Bronchial epithelial cell (primary cell): Measurements from ENCODE around the gene JAML. TPM values are rescaled to one million over a fixed set of nuclear protein-coding genes. Genes with fewer than 3 reads are reported as not detected.

Experiments used
- DNase-seq: peaks from one replicate; pipeline ENCODE4 v3.0.0-alpha.2; 2010; ENCODE audit warnings: low read depth
- FAIRE-seq: peaks from 2 replicates; lab custom pipeline; 2011; peaks lifted over from hg19 to GRCh38; lab: Jason Lieb, UNC
- H3K27me3 ChIP-seq: 2 replicates; pipeline ENCODE4 v1.5.1; 2011; ENCODE audit warnings: low read length; ENCODE audit not compliant: control insufficient read depth, insufficient read depth
- H3K36me3 ChIP-seq: 2 replicates; pipeline ENCODE4 v1.5.1; 2011; ENCODE audit warnings: low read length; ENCODE audit not compliant: control insufficient read depth, insufficient read depth
- H3K4me3 ChIP-seq: 2 replicates; pipeline ENCODE4 v1.5.1; 2011; ENCODE audit warnings: mild to moderate bottlenecking, low read depth, low read length, control low read depth
- CTCF ChIP-seq: IDR thresholded peaks from 2 replicates; pipeline ENCODE4 v1.5.1; 2011; ENCODE audit warnings: mild to moderate bottlenecking, moderate library complexity, low read length, control low read depth, inconsistent platforms; ENCODE audit not compliant: insufficient read depth, severe bottlenecking
- total RNA-seq: library from RNA; depleted of rRNA; stranded (reverse); fragments of >200 nt; gene quantifications from 2 replicates; pipeline ENCODE4 v1.2.1, GENCODE V29; 2014

JAML gene
- total RNA-seq, 1 donor from 2014 or later: not detected

- no peak for TF ChIP-seq CTCF
- FAIRE-seq (no peak), DNase-seq (no peak)
- no peaks in the 10 kb centered on the region for H3K27me3 ChIP-seq
- H3K4me3 ChIP-seq: no peak overlapping the region
- no peaks in the 10 kb centered on the region for H3K36me3 ChIP-seq
Observed at GRCh38 chr11:118148856-118149255, 76.0 kb downstream of the JAML start.

GRCh38 chr11:118148240-118148639 lies 76.6 kb downstream of the JAML start:
- no peak overlapping the region for H3K4me3 ChIP-seq
- DNase-seq: no peak
- H3K27me3 ChIP-seq: no peaks in the 10 kb centered on the region
- no peaks in the 10 kb centered on the region for H3K36me3 ChIP-seq
- no peak for FAIRE-seq
- no peak for TF ChIP-seq CTCF

GRCh38 chr11:118147502-118147901 lies 77.3 kb downstream of the JAML start:
- DNase-seq (no peak), FAIRE-seq (no peak)
- no peak overlapping the region for H3K4me3 ChIP-seq
- no peaks in the 10 kb centered on the region for H3K36me3 ChIP-seq
- TF ChIP-seq CTCF: no peak
- H3K27me3 ChIP-seq: no peaks in the 10 kb centered on the region

- H3K27me3 ChIP-seq: no peaks in the 10 kb centered on the region
- TF ChIP-seq CTCF: no peak
- peak; percentile 68 for FAIRE-seq
Observed at GRCh38 chr11:118146554-118146953, 78.3 kb downstream of the JAML start.

GRCh38 chr11:118145285-118146227 lies 79.3 kb downstream of the JAML start:
- peak; percentile 87 for TF ChIP-seq CTCF
- H3K27me3 ChIP-seq: no peaks in the 10 kb centered on the region
- FAIRE-seq (no peak), DNase-seq (peak; percentile 84)
- no peaks in the 10 kb centered on the region for H3K36me3 ChIP-seq
- peak overlapping the region; percentile 53 for H3K4me3 ChIP-seq

More at GRCh38 chr11:118146554-118146953, 78.3 kb downstream of the JAML start:
- no peak for DNase-seq
- Histone ChIP-seq H3K4me3 (no peak overlapping the region), H3K36me3 (no peaks in the 10 kb centered on the region)
